Measurements from ENCODE around the gene HECW1. TPM values are rescaled to one million over a fixed set of nuclear protein-coding genes. Genes with fewer than 3 reads are reported as not detected.
"Not testable (repeated sequence)": the region's sequence is repeated elsewhere in the genome, so short reads cannot be mapped to it uniquely, and the experiment has no call there.

Gene HECW1
- total RNA-seq, 2 experiments from 2014 or later = not detected

DNA sequence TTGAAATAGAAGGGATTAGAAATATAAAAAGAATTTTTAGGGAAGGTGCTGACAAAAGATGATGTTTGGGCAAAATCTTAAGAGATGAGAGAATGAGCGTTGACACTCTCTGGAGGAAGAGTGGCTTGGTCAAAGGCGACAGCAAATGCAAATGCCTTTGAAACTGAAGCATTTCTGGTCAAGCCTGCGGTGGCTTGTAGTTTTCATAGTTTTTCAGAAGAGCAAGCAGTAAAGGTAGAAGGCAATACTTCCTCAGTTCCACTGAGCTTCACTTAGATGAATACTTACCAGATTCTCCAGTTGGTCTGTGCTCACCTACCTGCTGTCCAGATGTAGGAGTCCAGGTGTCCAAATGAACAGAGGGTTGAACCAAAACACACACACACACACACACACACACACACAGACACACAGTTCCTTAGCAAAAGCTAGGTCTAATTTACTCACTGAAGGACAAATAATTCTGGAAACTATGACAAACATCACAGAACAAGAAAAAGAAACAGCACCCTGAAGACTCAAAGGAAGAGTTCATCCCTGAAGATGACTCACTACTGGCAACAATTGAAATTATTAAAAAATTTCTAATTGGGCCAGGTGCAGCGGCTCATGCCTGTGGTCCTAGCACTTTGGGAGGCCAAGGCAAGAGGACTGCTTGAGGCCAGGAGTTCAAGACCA, 458.4 kb downstream of the HECW1 start:
- H3K4me1 Mint-ChIP-seq (ENCODE audit: low read depth) = peaks cover 18% of the 10 kb centered on the region
- H3K36me3 Mint-ChIP-seq (ENCODE audit: low read depth) = no peaks in the 10 kb centered on the region
- H3K27ac Mint-ChIP-seq = peak overlapping the region; percentile 15
- H3K27me3 Mint-ChIP-seq (ENCODE audit: low read depth) = no peaks in the 10 kb centered on the region
- intact Hi-C loops (cut with micrococcal nuclease) = no loop called here
- H3K4me3 Mint-ChIP-seq = no peak overlapping the region
- no peaks in the 10 kb centered on the region for H3K9me3 Mint-ChIP-seq
- CTCF ChIA-PET = interaction anchor here (0.7 to 4.7 kb wide), 3 partner anchors 11 to 320 kb away, joined by 5 to 51 read pairs (median 5); partner anchors contain the start of gene STK17A
- DNase-seq = peak; percentile 34

DNA sequence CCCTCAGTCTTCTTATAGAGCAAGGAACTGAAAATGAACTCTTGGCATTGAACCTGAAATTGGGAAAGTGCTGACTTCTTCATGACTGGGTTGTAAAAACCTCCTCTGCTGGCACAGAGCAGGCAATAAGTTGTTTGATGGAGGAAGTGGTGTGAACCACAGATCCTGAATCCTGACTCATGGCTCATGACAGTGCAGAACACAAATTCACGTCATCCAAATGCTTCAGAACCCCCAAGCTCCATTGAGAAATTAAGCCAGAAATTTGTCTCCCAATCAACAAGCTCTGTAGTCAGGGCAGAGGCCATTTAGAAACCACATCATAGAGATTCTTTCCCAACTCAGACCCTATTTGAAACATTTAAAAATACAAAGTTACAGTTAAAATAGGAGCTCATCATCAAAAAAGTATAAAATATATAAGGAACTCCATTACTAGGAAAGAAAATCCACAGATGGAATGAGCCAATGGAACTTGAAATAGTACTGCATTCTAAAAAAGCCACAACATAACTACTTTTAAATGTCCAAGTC, 460.1 kb downstream of the HECW1 start:
- H3K36me3 Mint-ChIP-seq (ENCODE audit: low read depth) = no peaks in the 10 kb centered on the region
- CTCF ChIA-PET = interaction anchor here (0.5 to 4.7 kb wide), 7 partner anchors 9 to 267 kb away, joined by 3 to 51 read pairs (median 4); partner anchors contain the start of gene STK17A
- H3K27me3 Mint-ChIP-seq (ENCODE audit: low read depth) = no peaks in the 10 kb centered on the region
- no peaks in the 10 kb centered on the region for H3K9me3 Mint-ChIP-seq
- peak; percentile 67 for DNase-seq
- peaks cover 22% of the 10 kb centered on the region for H3K4me1 Mint-ChIP-seq (ENCODE audit: low read depth)
- intact Hi-C loops (cut with micrococcal nuclease) = no loop called here
- H3K27ac Mint-ChIP-seq = no peak overlapping the region
- H3K4me3 Mint-ChIP-seq = no peak overlapping the region

DNA sequence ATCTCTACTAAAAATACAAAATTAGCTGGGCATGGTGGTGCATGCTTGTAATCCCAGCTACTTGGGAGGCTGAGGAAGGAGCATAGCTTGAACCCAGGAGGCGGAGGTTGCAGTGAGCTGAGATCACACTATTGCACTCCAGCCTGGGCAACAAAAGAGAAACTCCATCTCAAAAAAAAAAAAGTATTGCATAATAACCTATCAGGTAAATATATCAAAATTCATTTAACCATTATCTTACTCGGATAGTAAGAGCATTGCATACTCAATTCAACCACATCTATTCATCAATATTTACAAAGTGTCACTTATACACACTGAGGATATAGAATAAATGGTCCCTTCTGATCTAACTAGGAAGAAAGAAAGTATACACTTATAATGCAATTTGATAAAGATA, 461.4 kb downstream of the HECW1 start:
- CTCF ChIA-PET = interaction anchor here (1.3 to 4.7 kb wide), 3 partner anchors 8 to 264 kb away, joined by 4 to 51 read pairs (median 7); partner anchors contain the start of gene STK17A
- peaks cover 26% of the 10 kb centered on the region for H3K4me1 Mint-ChIP-seq (ENCODE audit: low read depth)
- H3K27ac Mint-ChIP-seq; H3K36me3 Mint-ChIP-seq (ENCODE audit: low read depth); H3K9me3 Mint-ChIP-seq; intact Hi-C loops (cut with micrococcal nuclease); DNase-seq; H3K27me3 Mint-ChIP-seq (ENCODE audit: low read depth); H3K4me3 Mint-ChIP-seq: not testable (repeated sequence)

GRCh38 chr7:43575506-43575905, 463.1 kb downstream of the HECW1 start:
- Mint-ChIP-seq H3K9me3 (no peaks in the 10 kb centered on the region), H3K27ac (no peak overlapping the region), H3K27me3 (ENCODE audit: low read depth) (no peaks in the 10 kb centered on the region), H3K36me3 (ENCODE audit: low read depth) (no peaks in the 10 kb centered on the region), H3K4me1 (ENCODE audit: low read depth) (peaks cover 24% of the 10 kb centered on the region), H3K4me3 (no peak overlapping the region)
- no peak for DNase-seq
- intact Hi-C loops (cut with micrococcal nuclease) = no loop called here
- CTCF ChIA-PET = interaction anchor here (0.8 to 0.9 kb wide), 2 partner anchors 124 to 264 kb away, joined by 3 read pairs; no protein-coding TSS in a partner anchor

DNA sequence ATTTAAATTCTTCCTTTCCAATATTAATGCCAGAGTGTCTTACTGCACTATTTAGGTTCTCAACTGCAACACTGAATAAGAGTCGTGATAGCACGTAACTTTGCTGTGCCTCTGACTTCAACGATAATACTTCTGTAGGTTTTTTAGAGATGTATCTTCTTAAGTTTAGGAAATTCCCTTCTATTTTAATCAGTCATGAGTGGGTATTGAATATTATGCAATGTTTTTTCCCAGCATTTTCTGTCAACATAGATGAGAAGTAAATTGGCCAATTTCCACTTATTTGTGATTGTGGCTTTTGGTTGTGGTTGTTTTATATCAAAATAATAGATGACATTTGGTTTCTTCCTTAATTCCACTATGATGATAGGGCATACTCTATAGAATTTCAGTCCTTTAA, 463.8 kb downstream of the HECW1 start:
- Mint-ChIP-seq H3K4me1 (ENCODE audit: low read depth) (peaks cover 19% of the 10 kb centered on the region), H3K9me3 (no peaks in the 10 kb centered on the region), H3K36me3 (ENCODE audit: low read depth) (no peaks in the 10 kb centered on the region), H3K4me3 (no peak overlapping the region), H3K27ac (no peak overlapping the region), H3K27me3 (ENCODE audit: low read depth) (no peaks in the 10 kb centered on the region)
- CTCF ChIA-PET = no interaction called here
- DNase-seq = no peak
- intact Hi-C loops (cut with micrococcal nuclease) = no loop called here

DNA sequence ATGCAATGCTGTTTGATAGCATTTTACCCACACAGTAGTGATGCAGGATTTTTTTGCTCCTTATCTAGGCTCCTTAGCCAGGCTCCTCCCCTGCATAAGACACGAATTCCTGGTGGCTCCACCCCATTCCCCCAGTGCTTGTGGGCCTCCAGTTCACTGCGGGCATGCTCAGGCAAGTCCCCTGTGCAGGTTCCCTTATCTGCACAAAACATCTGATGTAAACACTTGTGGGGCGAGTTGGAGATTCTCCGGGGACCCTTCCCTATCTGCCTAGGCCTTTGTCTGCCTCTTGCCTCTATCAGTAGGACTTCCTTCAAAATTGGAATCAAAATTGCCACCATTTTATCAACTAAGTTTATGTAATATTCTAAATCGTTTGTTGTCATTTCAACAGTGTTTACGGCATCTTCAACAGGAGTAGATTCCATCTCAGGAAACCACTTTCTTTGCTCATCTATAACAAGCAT, 465.1 kb downstream of the HECW1 start:
- H3K36me3 Mint-ChIP-seq (ENCODE audit: low read depth) = no peaks in the 10 kb centered on the region
- intact Hi-C loops (cut with micrococcal nuclease) = no loop called here
- H3K4me3 Mint-ChIP-seq = no peak overlapping the region
- peak; percentile 44 for DNase-seq
- H3K9me3 Mint-ChIP-seq = no peaks in the 10 kb centered on the region
- peaks cover 7% of the 10 kb centered on the region for H3K27me3 Mint-ChIP-seq (ENCODE audit: low read depth)
- CTCF ChIA-PET = interaction anchor here (1.4 to 2.4 kb wide), 2 partner anchors 122 to 261 kb away, joined by 7 to 22 read pairs; no protein-coding TSS in a partner anchor
- H3K4me1 Mint-ChIP-seq (ENCODE audit: low read depth) = peaks cover 12% of the 10 kb centered on the region
- H3K27ac Mint-ChIP-seq = peak overlapping the region; percentile 20

GRCh38 chr7:43582503-43583423, 470.3 kb downstream of the HECW1 start, which contains the start of gene STK17A:
Gene STK17A (plus strand): TSS chr7:43583108. CDS start chr7:43583244, 136 bp downstream.
- H3K27me3 Mint-ChIP-seq (ENCODE audit: low read depth) = peaks cover 7% of the 10 kb centered on the region
- intact Hi-C loops (cut with micrococcal nuclease) = loop anchor here (1.0 to 10.0 kb wide), 8 partner anchors 87 to 650 kb away; partner anchors contain the start of genes COA1, MRPL32 and PSMA2
- peaks cover 20% of the 10 kb centered on the region for H3K4me1 Mint-ChIP-seq (ENCODE audit: low read depth)
- H3K4me3 Mint-ChIP-seq = peak within 1 kb of the TSS; percentile 86
- peaks cover 2% of the 10 kb centered on the region for H3K36me3 Mint-ChIP-seq (ENCODE audit: low read depth)
- H3K27ac Mint-ChIP-seq = peak within 1 kb of the TSS; percentile 93
- CTCF ChIA-PET = interaction anchor here (0.6 to 10.2 kb wide), 76 partner anchors 8 to 506 kb away, joined by 3 to 388 read pairs (median 6); partner anchors contain the start of genes BLVRA and COA1
- H3K9me3 Mint-ChIP-seq = no peaks in the 10 kb centered on the region
- DNase-seq = peak; percentile 95

- H3K4me3 Mint-ChIP-seq = peak overlapping the region; percentile 86
- H3K27me3 Mint-ChIP-seq (ENCODE audit: low read depth) = peaks cover 7% of the 10 kb centered on the region
- peaks cover 2% of the 10 kb centered on the region for H3K36me3 Mint-ChIP-seq (ENCODE audit: low read depth)
- peaks cover 23% of the 10 kb centered on the region for H3K4me1 Mint-ChIP-seq (ENCODE audit: low read depth)
- H3K27ac Mint-ChIP-seq = peak overlapping the region; percentile 93
- CTCF ChIA-PET = interaction anchor here (0.6 to 10.2 kb wide), 55 partner anchors 7 to 323 kb away, joined by 3 to 388 read pairs (median 11); partner anchors contain the start of genes BLVRA and COA1
- H3K9me3 Mint-ChIP-seq = no peaks in the 10 kb centered on the region
- intact Hi-C loops (cut with micrococcal nuclease) = loop anchor here (1.0 to 10.0 kb wide), 7 partner anchors 11 to 651 kb away; partner anchors contain the start of genes COA1, MRPL32 and PSMA2
- peak; percentile 65 for DNase-seq
Observed at GRCh38 chr7:43583424-43584194, 471.2 kb downstream of the HECW1 start.

DNA sequence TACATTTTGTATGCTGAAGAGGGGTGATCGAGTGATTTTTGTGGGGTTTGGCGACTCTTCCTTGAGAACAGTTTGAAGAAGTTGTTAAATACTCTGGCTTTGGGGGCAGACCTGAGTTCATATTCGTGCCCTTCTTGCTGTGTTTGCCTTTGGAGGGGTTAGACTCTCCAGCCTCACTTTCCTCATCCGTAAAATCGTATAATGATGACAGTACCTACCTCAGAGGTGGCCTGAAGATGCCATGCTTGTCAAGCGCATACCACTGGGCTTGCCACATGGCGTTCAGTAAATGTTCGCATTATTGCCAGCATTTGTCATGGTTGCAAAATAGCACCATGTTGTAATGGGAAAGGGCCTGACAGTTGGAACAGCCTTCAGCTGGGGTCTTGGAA, 471.7 kb downstream of the HECW1 start:
- Mint-ChIP-seq H3K4me1 (ENCODE audit: low read depth) (peaks cover 28% of the 10 kb centered on the region), H3K9me3 (no peaks in the 10 kb centered on the region), H3K27ac (peak overlapping the region; percentile 93), H3K36me3 (ENCODE audit: low read depth) (peaks cover 2% of the 10 kb centered on the region), H3K4me3 (peak overlapping the region; percentile 86), H3K27me3 (ENCODE audit: low read depth) (peaks cover 7% of the 10 kb centered on the region)
- CTCF ChIA-PET = interaction anchor here (1.7 to 10.2 kb wide), 9 partner anchors 36 to 253 kb away, joined by 3 to 388 read pairs (median 44); no protein-coding TSS in a partner anchor
- peak; percentile 69 for DNase-seq
- intact Hi-C loops (cut with micrococcal nuclease) = loop anchor here (1.0 to 10.0 kb wide), 3 partner anchors 10 to 279 kb away; no protein-coding TSS in a partner anchor

DNA sequence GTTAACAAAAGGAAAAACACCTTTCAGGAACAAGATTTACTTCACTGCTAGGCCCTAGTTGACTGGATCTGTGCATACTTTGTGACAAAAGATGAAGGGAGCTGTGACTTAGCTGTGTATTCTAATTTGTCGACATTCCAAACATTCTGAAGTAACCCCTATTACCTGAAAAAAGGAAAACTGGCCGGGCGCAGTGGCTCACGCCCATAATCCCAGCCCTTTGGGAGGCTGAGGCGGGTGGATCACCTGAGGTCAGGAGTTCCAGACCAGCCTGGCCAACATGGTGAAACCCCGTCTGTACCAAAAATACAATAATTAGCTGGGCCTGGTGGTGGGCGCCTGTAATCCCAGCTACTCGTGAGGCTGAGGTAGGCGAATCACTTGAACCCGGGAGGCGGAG, 472.3 kb downstream of the HECW1 start:
- Mint-ChIP-seq H3K4me1 (ENCODE audit: low read depth) (peaks cover 33% of the 10 kb centered on the region), H3K27ac (peak overlapping the region; percentile 93), H3K4me3 (peak overlapping the region; percentile 86)
- intact Hi-C loops (cut with micrococcal nuclease) = loop anchor here (1.0 to 10.0 kb wide), 3 partner anchors 10 to 280 kb away; no protein-coding TSS in a partner anchor
- peak; percentile 36 for DNase-seq
- not testable (repeated sequence) for H3K36me3 Mint-ChIP-seq (ENCODE audit: low read depth); H3K27me3 Mint-ChIP-seq (ENCODE audit: low read depth); H3K9me3 Mint-ChIP-seq
- CTCF ChIA-PET = interaction anchor here (1.3 to 10.2 kb wide), 6 partner anchors 35 to 252 kb away, joined by 3 to 388 read pairs (median 88); no protein-coding TSS in a partner anchor

GRCh38 chr7:43585562-43585961, 473.1 kb downstream of the HECW1 start:
- intact Hi-C loops (cut with micrococcal nuclease) = loop anchor here (10.0 kb wide), 1 partner anchor 281 kb away; no protein-coding TSS in a partner anchor
- H3K4me1 Mint-ChIP-seq (ENCODE audit: low read depth) = peaks cover 40% of the 10 kb centered on the region
- CTCF ChIA-PET = interaction anchor here (0.9 to 10.2 kb wide), 8 partner anchors 12 to 136 kb away, joined by 3 to 388 read pairs (median 6); no protein-coding TSS in a partner anchor

More at GRCh38 chr7:43585562-43585961, 473.1 kb downstream of the HECW1 start:
- Mint-ChIP-seq H3K9me3 (no peaks in the 10 kb centered on the region), H3K36me3 (ENCODE audit: low read depth) (peaks cover 2% of the 10 kb centered on the region), H3K27me3 (ENCODE audit: low read depth) (peaks cover 7% of the 10 kb centered on the region), H3K4me3 (peak overlapping the region; percentile 86), H3K27ac (peak overlapping the region; percentile 93)
- no peak for DNase-seq

All from activated naive CD4-positive, alpha-beta T cell treated with anti-CD3 and anti-CD28 coated beads for 36 hours (primary cell).